ENCODE results near the gene CD180.

The CD180 gene

DNA sequence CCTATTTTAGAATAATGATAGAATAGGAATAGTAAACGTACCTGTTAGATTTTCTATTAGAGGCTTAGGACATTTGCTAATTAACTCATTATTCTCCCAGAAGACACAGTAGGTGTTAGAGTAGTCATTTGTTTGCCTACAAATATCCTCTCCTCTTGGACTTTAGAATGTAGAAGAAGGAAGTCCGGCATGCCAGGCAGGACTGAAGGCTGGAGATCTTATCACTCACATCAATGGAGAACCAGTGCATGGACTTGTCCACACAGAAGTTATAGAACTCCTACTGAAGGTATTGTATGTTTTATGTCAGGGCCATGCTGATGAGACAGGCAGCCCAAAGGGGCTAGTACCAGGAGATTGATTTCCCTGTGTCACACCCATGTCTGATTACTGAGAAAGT is 43.3 kb downstream of the CD180 start:
- Histone ChIP-seq H3K4me3 (ENCODE audit: low read length) (no peak overlapping the region), H3K9ac (ENCODE audit: low read depth, low read length) (no peak overlapping the region), H3K27ac (ENCODE audit: low read length) (no peak overlapping the region), H3K36me3 (ENCODE audit: insufficient read depth, low read depth, low read length) (0 out of 2 replicates have a peak, but pooled peaks cover 4% of the 10 kb centered on the region), H3K4me1 (ENCODE audit: insufficient read depth, low read length) (no peaks in the 10 kb centered on the region), H3K27me3 (ENCODE audit: insufficient read depth, low read length) (no peaks in the 10 kb centered on the region), H3K9me3 (ENCODE audit: insufficient read depth, low read depth, low read length) (no peaks in the 10 kb centered on the region)

GRCh38 chr5:67152400-67152799 is 44.2 kb downstream of the CD180 start:
- Histone ChIP-seq H3K9me3 (ENCODE audit: insufficient read depth, low read depth, low read length) (no peaks in the 10 kb centered on the region), H3K36me3 (ENCODE audit: insufficient read depth, low read depth, low read length) (0 out of 2 replicates have a peak, but pooled peaks cover 4% of the 10 kb centered on the region), H3K27ac (ENCODE audit: low read length) (no peak overlapping the region), H3K4me1 (ENCODE audit: insufficient read depth, low read length) (no peaks in the 10 kb centered on the region), H3K27me3 (ENCODE audit: insufficient read depth, low read length) (no peaks in the 10 kb centered on the region), H3K9ac (ENCODE audit: low read depth, low read length) (no peak overlapping the region), H3K4me3 (ENCODE audit: low read length) (no peak overlapping the region)

DNA sequence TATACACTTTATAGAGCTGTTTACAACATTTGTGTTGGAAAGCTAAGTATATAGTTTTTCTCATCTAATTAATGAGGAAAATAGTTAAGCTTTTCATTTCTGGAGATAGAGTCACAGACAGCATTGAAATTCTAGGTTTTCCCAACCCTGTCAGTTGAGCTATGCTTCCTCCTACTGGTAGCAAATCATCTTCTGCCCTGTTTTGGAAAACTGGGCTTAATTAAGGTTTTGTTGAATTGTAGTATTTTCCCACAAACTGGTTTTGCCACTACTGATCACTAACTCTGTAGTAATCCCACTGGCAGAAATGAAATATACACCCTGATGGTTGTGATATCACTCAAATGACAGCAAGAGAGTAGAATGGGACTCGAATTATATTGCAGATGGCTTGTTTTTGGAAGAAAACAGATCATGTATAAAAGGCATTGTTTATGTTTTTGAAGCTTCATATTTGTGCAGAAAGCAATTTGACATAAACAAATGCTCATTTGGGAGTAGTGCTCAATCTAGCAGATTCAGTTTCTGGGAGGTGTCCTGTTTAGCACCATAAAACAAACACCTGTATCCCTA is 46.6 kb downstream of the CD180 start:
- Histone ChIP-seq H3K4me1 (ENCODE audit: insufficient read depth, low read length) (no peaks in the 10 kb centered on the region), H3K36me3 (ENCODE audit: insufficient read depth, low read depth, low read length) (peaks cover 7% of the 10 kb centered on the region; the same call in 1 of the 2 replicates)

DNA sequence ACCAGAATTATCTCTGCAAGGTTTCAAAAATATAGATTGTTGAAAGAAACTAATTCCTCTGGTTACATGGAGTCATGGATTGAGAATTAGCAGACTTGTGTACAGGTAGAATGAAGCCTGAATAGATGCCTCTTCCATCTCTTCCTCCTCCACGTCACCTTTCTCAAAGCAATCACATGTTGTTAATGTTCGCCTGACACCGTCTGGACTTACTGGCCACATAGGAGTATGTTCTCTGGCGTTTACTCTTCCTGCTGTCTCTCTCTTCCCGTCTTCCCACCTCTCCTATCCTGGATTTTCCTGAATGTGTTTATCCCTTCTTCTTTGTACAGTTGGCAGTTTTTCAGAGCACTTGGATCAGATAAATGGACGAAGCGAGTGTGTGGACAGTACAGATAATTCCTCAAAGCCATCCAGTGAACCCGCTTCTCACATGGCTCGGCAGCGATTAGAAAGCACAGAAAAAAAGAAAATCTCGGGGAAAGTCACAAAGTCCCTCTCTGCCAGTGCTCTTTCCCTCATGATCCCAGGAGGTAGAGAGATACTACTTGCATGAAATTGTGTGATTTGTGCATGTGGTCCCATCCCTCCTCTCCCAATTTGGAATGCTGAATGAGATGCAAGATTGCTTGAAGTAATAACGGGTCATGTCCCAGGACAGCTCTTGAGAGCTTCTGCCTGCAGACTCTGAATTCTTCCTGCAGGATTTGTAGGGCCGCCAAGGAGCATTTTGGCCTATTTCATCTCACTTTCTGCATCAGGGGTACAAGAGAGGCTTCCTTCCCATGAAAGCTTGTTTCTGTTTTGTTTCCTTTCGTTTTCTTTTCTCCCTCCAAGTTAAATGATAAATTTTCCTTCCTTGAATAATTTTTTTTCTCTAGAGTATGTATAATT is 47.3 kb downstream of the CD180 start:
- Histone ChIP-seq H3K4me3 (ENCODE audit: low read length) (no peak overlapping the region), H3K27ac (ENCODE audit: low read length) (no peak overlapping the region), H3K9me3 (ENCODE audit: insufficient read depth, low read depth, low read length) (no peaks in the 10 kb centered on the region), H3K27me3 (ENCODE audit: insufficient read depth, low read length) (no peaks in the 10 kb centered on the region), H3K4me1 (ENCODE audit: insufficient read depth, low read length) (no peaks in the 10 kb centered on the region), H3K36me3 (ENCODE audit: insufficient read depth, low read depth, low read length) (peaks cover 7% of the 10 kb centered on the region; the same call in 1 of the 2 replicates), H3K9ac (ENCODE audit: low read depth, low read length) (no peak overlapping the region)

More for the DNA sequence above, 46.6 kb downstream of the CD180 start:
- Histone ChIP-seq H3K27ac (ENCODE audit: low read length) (no peak overlapping the region), H3K9ac (ENCODE audit: low read depth, low read length) (no peak overlapping the region), H3K27me3 (ENCODE audit: insufficient read depth, low read length) (no peaks in the 10 kb centered on the region), H3K4me3 (ENCODE audit: low read length) (no peak overlapping the region), H3K9me3 (ENCODE audit: insufficient read depth, low read depth, low read length) (no peaks in the 10 kb centered on the region)

GRCh38 chr5:67147760-67148159 is 48.8 kb downstream of the CD180 start:
- Histone ChIP-seq H3K9ac (ENCODE audit: low read depth, low read length) (no peak overlapping the region), H3K9me3 (ENCODE audit: insufficient read depth, low read depth, low read length) (no peaks in the 10 kb centered on the region), H3K36me3 (ENCODE audit: insufficient read depth, low read depth, low read length) (peaks cover 4% of the 10 kb centered on the region; the same call in 1 of the 2 replicates), H3K4me3 (ENCODE audit: low read length) (no peak overlapping the region), H3K27me3 (ENCODE audit: insufficient read depth, low read length) (no peaks in the 10 kb centered on the region), H3K4me1 (ENCODE audit: insufficient read depth, low read length) (no peaks in the 10 kb centered on the region), H3K27ac (ENCODE audit: low read length) (no peak overlapping the region)

DNA sequence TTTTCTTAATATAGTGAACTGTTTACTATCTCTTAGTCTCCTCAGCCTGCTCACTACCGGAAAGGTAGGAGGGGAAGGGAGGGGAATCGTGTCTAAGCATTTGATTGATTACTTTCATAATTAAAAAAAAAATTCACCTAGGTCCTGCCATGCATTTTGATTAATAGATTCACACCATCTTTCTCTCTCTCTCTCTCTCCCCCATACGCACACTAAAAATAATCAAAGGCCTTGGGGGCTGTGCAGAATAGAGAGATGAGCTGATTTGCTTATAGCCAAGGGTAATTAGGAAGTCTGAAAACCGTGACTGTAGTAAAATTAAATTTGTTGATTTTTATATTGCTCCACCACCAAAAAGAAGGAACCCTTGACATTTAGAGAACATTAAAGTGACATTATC is 49.6 kb downstream of the CD180 start:
- no peak overlapping the region for H3K4me3 ChIP-seq (ENCODE audit: low read length)
- peaks cover 7% of the 10 kb centered on the region; the same call in 1 of the 2 replicates for H3K36me3 ChIP-seq (ENCODE audit: insufficient read depth, low read depth, low read length)
- H3K9ac ChIP-seq (ENCODE audit: low read depth, low read length): no peak overlapping the region
- no peak overlapping the region for H3K27ac ChIP-seq (ENCODE audit: low read length)
- no peaks in the 10 kb centered on the region for H3K27me3 ChIP-seq (ENCODE audit: insufficient read depth, low read length)
- H3K9me3 ChIP-seq (ENCODE audit: insufficient read depth, low read depth, low read length): no peaks in the 10 kb centered on the region
- H3K4me1 ChIP-seq (ENCODE audit: insufficient read depth, low read length): no peaks in the 10 kb centered on the region

DNA sequence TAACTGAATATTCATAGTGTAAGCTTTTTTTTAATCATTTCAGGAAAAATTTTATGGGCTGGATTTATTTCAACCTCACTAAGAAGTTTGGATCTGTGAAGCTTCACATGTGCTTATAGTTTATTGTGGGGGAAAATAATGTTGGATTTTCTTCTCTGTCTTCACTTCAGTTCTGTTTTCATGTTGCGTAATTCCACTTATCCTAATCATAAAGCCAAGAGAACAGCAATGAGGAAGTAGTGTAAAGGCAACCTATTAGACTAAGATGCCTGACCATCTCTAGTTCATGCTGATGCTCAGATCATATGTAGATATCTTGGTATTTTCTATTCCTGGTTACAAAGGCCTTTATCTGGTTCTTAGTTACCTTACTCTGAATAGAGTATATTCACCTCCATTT is 50.0 kb downstream of the CD180 start:
- H3K9me3 ChIP-seq (ENCODE audit: insufficient read depth, low read depth, low read length): no peaks in the 10 kb centered on the region
- H3K4me1 ChIP-seq (ENCODE audit: insufficient read depth, low read length): no peaks in the 10 kb centered on the region
- H3K9ac ChIP-seq (ENCODE audit: low read depth, low read length): no peak overlapping the region
- H3K27me3 ChIP-seq (ENCODE audit: insufficient read depth, low read length): no peaks in the 10 kb centered on the region
- no peak overlapping the region for H3K4me3 ChIP-seq (ENCODE audit: low read length)
- H3K36me3 ChIP-seq (ENCODE audit: insufficient read depth, low read depth, low read length): peaks cover 7% of the 10 kb centered on the region; the same call in 1 of the 2 replicates
- no peak overlapping the region for H3K27ac ChIP-seq (ENCODE audit: low read length)

DNA sequence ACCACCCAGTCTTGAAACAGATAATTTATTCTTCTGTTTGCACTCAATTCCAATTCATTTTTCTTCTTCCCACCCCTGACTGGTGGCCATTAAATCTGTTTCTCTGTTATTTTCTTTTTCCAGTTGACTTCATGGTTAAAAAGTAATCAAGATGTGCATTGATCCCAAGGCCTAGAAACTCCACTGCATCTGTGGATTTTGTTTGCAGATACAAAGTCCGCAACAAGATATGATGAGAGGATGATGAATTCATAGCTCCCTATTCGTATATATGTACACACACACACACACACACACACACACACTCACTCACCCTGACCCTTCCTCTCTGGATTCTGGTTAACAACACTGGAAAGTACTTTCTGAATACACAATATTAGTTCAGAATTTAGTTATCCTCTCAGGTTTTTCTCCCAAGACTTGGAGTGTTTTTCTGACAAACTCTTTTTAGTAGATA is 52.4 kb downstream of the CD180 start:
- H3K4me3 ChIP-seq (ENCODE audit: low read length): no peak overlapping the region
- H3K27ac ChIP-seq (ENCODE audit: low read length): no peak overlapping the region
- no peak overlapping the region for H3K9ac ChIP-seq (ENCODE audit: low read depth, low read length)
- H3K9me3 ChIP-seq (ENCODE audit: insufficient read depth, low read depth, low read length): no peaks in the 10 kb centered on the region
- H3K4me1 ChIP-seq (ENCODE audit: insufficient read depth, low read length): no peaks in the 10 kb centered on the region
- H3K36me3 ChIP-seq (ENCODE audit: insufficient read depth, low read depth, low read length): peaks cover 7% of the 10 kb centered on the region; the same call in 1 of the 2 replicates
- no peaks in the 10 kb centered on the region for H3K27me3 ChIP-seq (ENCODE audit: insufficient read depth, low read length)

DNA sequence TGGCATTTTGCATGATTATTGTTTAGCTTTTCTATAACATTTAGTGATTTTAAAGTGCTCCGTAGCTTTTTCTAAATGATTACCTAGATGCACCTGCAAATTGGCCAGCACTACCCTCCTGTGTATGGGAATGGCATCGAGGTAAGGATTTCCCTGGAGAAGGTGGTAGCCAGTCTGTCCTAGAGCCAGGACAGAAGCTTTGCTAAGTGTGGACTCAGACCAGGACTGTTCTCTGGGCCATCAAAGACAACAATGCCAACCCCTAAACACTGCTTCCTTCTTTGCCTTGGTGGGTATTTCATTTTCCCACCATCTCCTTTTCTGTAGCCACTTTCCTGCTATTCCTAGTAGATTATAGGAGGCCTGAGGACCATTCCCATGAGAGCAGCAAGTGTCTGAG is 53.0 kb downstream of the CD180 start:
- Histone ChIP-seq H3K27ac (ENCODE audit: low read length) (no peak overlapping the region), H3K4me3 (ENCODE audit: low read length) (no peak overlapping the region), H3K9me3 (ENCODE audit: insufficient read depth, low read depth, low read length) (no peaks in the 10 kb centered on the region), H3K27me3 (ENCODE audit: insufficient read depth, low read length) (no peaks in the 10 kb centered on the region), H3K4me1 (ENCODE audit: insufficient read depth, low read length) (no peaks in the 10 kb centered on the region), H3K36me3 (ENCODE audit: insufficient read depth, low read depth, low read length) (peaks cover 7% of the 10 kb centered on the region; the same call in 1 of the 2 replicates), H3K9ac (ENCODE audit: low read depth, low read length) (no peak overlapping the region)

GRCh38 chr5:67142816-67143215 is 53.8 kb downstream of the CD180 start:
- Histone ChIP-seq H3K27me3 (ENCODE audit: insufficient read depth, low read length) (no peaks in the 10 kb centered on the region), H3K27ac (ENCODE audit: low read length) (no peak overlapping the region), H3K9me3 (ENCODE audit: insufficient read depth, low read depth, low read length) (no peaks in the 10 kb centered on the region), H3K4me3 (ENCODE audit: low read length) (no peak overlapping the region), H3K4me1 (ENCODE audit: insufficient read depth, low read length) (no peaks in the 10 kb centered on the region), H3K36me3 (ENCODE audit: insufficient read depth, low read depth, low read length) (peaks cover 7% of the 10 kb centered on the region; the same call in 1 of the 2 replicates), H3K9ac (ENCODE audit: low read depth, low read length) (no peak overlapping the region)

- Histone ChIP-seq H3K9ac (ENCODE audit: low read depth, low read length) (no peak overlapping the region), H3K4me1 (ENCODE audit: insufficient read depth, low read length) (no peaks in the 10 kb centered on the region), H3K36me3 (ENCODE audit: insufficient read depth, low read depth, low read length) (peaks cover 7% of the 10 kb centered on the region; the same call in 1 of the 2 replicates), H3K27me3 (ENCODE audit: insufficient read depth, low read length) (no peaks in the 10 kb centered on the region), H3K27ac (ENCODE audit: low read length) (no peak overlapping the region), H3K9me3 (ENCODE audit: insufficient read depth, low read depth, low read length) (no peaks in the 10 kb centered on the region), H3K4me3 (ENCODE audit: low read length) (no peak overlapping the region)
These were observed 55.0 kb downstream of the CD180 start for GRCh38 chr5:67141644-67142043.

DNA sequence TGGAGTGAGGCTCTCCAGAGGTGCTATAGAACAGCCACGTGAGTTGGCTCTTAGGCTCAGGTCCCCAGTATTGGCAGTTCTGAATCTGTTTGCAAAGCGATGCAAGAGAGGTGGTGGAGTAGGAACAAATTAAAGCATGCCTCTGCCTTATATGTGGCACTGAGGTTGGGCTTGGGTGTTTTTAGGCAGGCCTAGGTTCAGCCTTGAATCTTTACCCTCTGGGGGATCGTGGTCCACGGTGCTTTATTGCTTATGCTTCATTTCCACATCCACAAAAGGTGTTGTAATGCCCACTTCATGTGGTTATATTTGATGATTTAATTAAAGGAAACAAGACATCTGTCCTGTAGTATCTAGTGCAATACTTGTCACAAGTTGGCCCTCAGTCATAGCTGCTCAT is 56.2 kb downstream of the CD180 start:
- Histone ChIP-seq H3K4me3 (ENCODE audit: low read length) (no peak overlapping the region), H3K27me3 (ENCODE audit: insufficient read depth, low read length) (no peaks in the 10 kb centered on the region), H3K9me3 (ENCODE audit: insufficient read depth, low read depth, low read length) (no peaks in the 10 kb centered on the region), H3K27ac (ENCODE audit: low read length) (no peak overlapping the region), H3K36me3 (ENCODE audit: insufficient read depth, low read depth, low read length) (peaks cover 6% of the 10 kb centered on the region; the same call in 1 of the 2 replicates), H3K9ac (ENCODE audit: low read depth, low read length) (no peak overlapping the region), H3K4me1 (ENCODE audit: insufficient read depth, low read length) (no peaks in the 10 kb centered on the region)

All from iPS-20b (cell line).